Measurements from ENCODE around the gene DLG2.

DNA sequence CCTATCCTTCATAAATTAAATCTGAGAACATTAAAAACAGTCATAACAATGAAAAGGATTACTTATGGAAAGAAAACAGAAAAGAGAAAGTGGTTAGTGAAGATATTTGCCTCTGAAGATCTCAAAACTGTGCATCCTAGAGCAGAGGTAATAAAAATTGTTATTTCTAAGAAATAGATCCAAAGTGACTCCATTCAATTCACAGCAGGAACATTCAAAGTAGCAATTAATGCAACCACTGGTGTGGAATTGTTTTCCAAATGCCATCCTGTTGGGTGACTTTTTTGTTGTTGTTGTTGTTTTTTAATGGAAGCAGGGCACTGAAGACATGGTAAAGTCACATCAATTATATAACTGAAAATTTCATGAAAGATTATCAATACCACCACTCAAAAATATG lies 1201.5 kb downstream of the DLG2 start:
- TF ChIP-seq, protein P1, sequence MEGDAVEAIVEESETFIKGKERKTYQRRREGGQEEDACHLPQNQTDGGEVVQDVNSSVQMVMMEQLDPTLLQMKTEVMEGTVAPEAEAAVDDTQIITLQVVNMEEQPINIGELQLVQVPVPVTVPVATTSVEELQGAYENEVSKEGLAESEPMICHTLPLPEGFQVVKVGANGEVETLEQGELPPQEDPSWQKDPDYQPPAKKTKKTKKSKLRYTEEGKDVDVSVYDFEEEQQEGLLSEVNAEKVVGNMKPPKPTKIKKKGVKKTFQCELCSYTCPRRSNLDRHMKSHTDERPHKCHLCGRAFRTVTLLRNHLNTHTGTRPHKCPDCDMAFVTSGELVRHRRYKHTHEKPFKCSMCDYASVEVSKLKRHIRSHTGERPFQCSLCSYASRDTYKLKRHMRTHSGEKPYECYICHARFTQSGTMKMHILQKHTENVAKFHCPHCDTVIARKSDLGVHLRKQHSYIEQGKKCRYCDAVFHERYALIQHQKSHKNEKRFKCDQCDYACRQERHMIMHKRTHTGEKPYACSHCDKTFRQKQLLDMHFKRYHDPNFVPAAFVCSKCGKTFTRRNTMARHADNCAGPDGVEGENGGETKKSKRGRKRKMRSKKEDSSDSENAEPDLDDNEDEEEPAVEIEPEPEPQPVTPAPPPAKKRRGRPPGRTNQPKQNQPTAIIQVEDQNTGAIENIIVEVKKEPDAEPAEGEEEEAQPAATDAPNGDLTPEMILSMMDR (IDR thresholded peaks at IDR 0.05), result no peak
- TF ChIP-seq POLR2A (IDR thresholded peaks at IDR 0.05), result no peak
